IMR-90 (cell line): ENCODE data around the gene NMNAT3. TPM values are rescaled to one million over a fixed set of nuclear protein-coding genes. Genes with fewer than 3 reads are reported as not detected.

Source experiments
- ATAC-seq: fragments of 200-7000 bp; cut with Tn5 transposase; 2 replicates; pipeline ENCODE4 v1.9.1; 2020; ENCODE audit warnings: low read depth, mild to moderate bottlenecking, moderate library complexity
- BruUV-seq: library from RNA; stranded (reverse); fragments of 400-500 nt; replicated peaks from 2 replicates; lab custom pipeline; 2021; lab: Mats Ljungman, UMichigan
- CTCF ChIA-PET: fragments of 300-600 bp; formaldehyde crosslinking; extraction: SDS; loops from one replicate; lab custom pipeline; 2021; ENCODE audit warnings: antibody characterized with exemption; lab: Yijun Ruan, JAX
- POLR2A ChIA-PET: fragments of 300-600 bp; sonication (Branson Sonifier 250); formaldehyde crosslinking; loops from one replicate; lab custom pipeline; 2022; ENCODE audit warnings: antibody characterized with exemption; ENCODE audit not compliant: unreplicated experiment; lab: Charles Lee
- DNase-seq: peaks from one replicate; pipeline ENCODE4 v3.0.0; 2013
- H2AFZ ChIP-seq: replicated peaks from 2 replicates; pipeline ENCODE3; 2013; ENCODE audit warnings: low read length, mild to moderate bottlenecking; ENCODE audit not compliant: poor library complexity
- H2AK5ac ChIP-seq: 2 replicates; pipeline ENCODE4 v1.6.1; 2013; ENCODE audit warnings: low read depth, low read length, inconsistent platforms
- H2AK9ac ChIP-seq: replicated peaks from 2 replicates; pipeline ENCODE3; 2013; ENCODE audit warnings: mild to moderate bottlenecking, low read depth, low read length, moderate library complexity; ENCODE audit not compliant: poor library complexity
- H2BK120ac ChIP-seq: 2 replicates; pipeline ENCODE4 v1.6.1; 2013; ENCODE audit warnings: low read depth, low read length, inconsistent platforms
- H2BK15ac ChIP-seq: 3 replicates; pipeline ENCODE4 v1.6.1; 2013; ENCODE audit warnings: low read depth, low read length, inconsistent platforms
- H2BK20ac ChIP-seq: 2 replicates; pipeline ENCODE4 v1.6.1; 2013; ENCODE audit warnings: low read depth, mild to moderate bottlenecking, inconsistent platforms, low read length, moderate library complexity
- H2BK5ac ChIP-seq: 2 replicates; pipeline ENCODE4 v1.6.1; 2013; ENCODE audit warnings: mild to moderate bottlenecking, low read depth, low read length, inconsistent platforms; ENCODE audit not compliant: poor library complexity, severe bottlenecking
- H3K14ac ChIP-seq: replicated peaks from 2 replicates; pipeline ENCODE4 v1.6.1; 2013; ENCODE audit warnings: low read depth, low read length, inconsistent platforms
- H3K18ac ChIP-seq: 2 replicates; pipeline ENCODE4 v1.6.1; 2013; ENCODE audit warnings: low read depth, low read length, control low read depth
- H3K23ac ChIP-seq: 2 replicates; pipeline ENCODE4 v1.6.1; 2013; ENCODE audit warnings: low read depth, low read length, inconsistent platforms
- H3K27ac ChIP-seq: 2 replicates; pipeline ENCODE4 v1.5.1; 2013; ENCODE audit warnings: mild to moderate bottlenecking, control low read depth, low read length; ENCODE audit not compliant: insufficient read depth
- H3K27me3 ChIP-seq: 2 replicates; pipeline ENCODE4 v1.6.1; 2013; ENCODE audit warnings: low read length; ENCODE audit not compliant: control insufficient read depth, insufficient read depth
- H3K36me3 ChIP-seq: 2 replicates; pipeline ENCODE4 v1.6.1; 2013; ENCODE audit warnings: low read length, mixed read lengths; ENCODE audit not compliant: control insufficient read depth, insufficient read depth
- H3K4ac ChIP-seq: 2 replicates; pipeline ENCODE4 v1.6.1; 2013; ENCODE audit warnings: low read depth, low read length, inconsistent platforms
- H3K4me1 ChIP-seq: 2 replicates; pipeline ENCODE4 v1.6.1; 2013; ENCODE audit warnings: low read length, mixed read lengths; ENCODE audit not compliant: control insufficient read depth, insufficient read depth
- H3K4me2 ChIP-seq: 2 replicates; pipeline ENCODE4 v1.6.1; 2013; ENCODE audit warnings: low read depth, mild to moderate bottlenecking, control low read depth, low read length, moderate library complexity
- H3K4me3 ChIP-seq: 2 replicates; pipeline ENCODE4 v1.5.1; 2013; ENCODE audit warnings: low read depth, mild to moderate bottlenecking, control low read depth, low read length, moderate library complexity; ENCODE audit not compliant: insufficient read depth
- H3K56ac ChIP-seq: 2 replicates; pipeline ENCODE4 v1.6.1; 2013; ENCODE audit warnings: low read length, inconsistent platforms; ENCODE audit not compliant: insufficient read depth; ENCODE audit errors: extremely low read depth
- H3K79me1 ChIP-seq, 2 experiments: 2 replicates each; pipeline ENCODE4 v1.6.1; 2013; ENCODE audit warnings: low read length in 2 of 2, inconsistent platforms in 1 of 2, low read depth in 1 of 2
- H3K9ac ChIP-seq: 2 replicates; pipeline ENCODE4 v1.6.1; 2013; ENCODE audit warnings: low read depth, low read length, control low read depth
- H3K9me1 ChIP-seq: 2 replicates; pipeline ENCODE4 v1.6.1; 2013; ENCODE audit warnings: low read length, inconsistent platforms; ENCODE audit not compliant: insufficient read depth
- H3K9me3 ChIP-seq: 2 replicates; pipeline ENCODE4 v1.6.1; 2013; ENCODE audit warnings: low read length; ENCODE audit not compliant: control insufficient read depth, insufficient read depth
- H4K20me1 ChIP-seq: 2 replicates; pipeline ENCODE4 v1.6.1; 2013; ENCODE audit warnings: low read length, inconsistent platforms; ENCODE audit not compliant: insufficient read depth
- H4K5ac ChIP-seq: 2 replicates; pipeline ENCODE4 v1.6.1; 2013; ENCODE audit warnings: mild to moderate bottlenecking, low read depth, low read length, control low read depth
- H4K8ac ChIP-seq, 2 experiments: 2 replicates each; pipeline ENCODE4 v1.6.1; 2013; ENCODE audit warnings: low read depth in 2 of 2, low read length in 2 of 2, control low read depth in 1 of 2, inconsistent platforms in 1 of 2
- H4K91ac ChIP-seq: 2 replicates; pipeline ENCODE4 v1.6.1; 2013; ENCODE audit warnings: low read depth, low read length, inconsistent platforms; ENCODE audit not compliant: insufficient read depth
- BHLHE40 ChIP-seq: fragments of 150-350 bp; IDR thresholded peaks from 2 replicates; pipeline ENCODE4 v1.6.1; 2016; ENCODE audit warnings: mild to moderate bottlenecking, low read depth, low read length
- CEBPB ChIP-seq: IDR thresholded peaks from 2 replicates; pipeline ENCODE4 v1.6.1; 2012; ENCODE audit warnings: low read depth, low read length, improper control_type of control experiment
- CHD1 ChIP-seq: IDR thresholded peaks from 2 replicates; pipeline ENCODE4 v1.6.1; 2012; ENCODE audit warnings: low read depth, low read length, improper control_type of control experiment
- CTCF ChIP-seq: conservative IDR thresholded peaks from 2 replicates; pipeline ENCODE4 v1.5.1; 2012; ENCODE audit warnings: mild to moderate bottlenecking, low read depth, low read length, improper control_type of control experiment
- ELK1 ChIP-seq: fragments of 150-350 bp; IDR thresholded peaks from 2 replicates; pipeline ENCODE4 v1.6.1; 2016; ENCODE audit warnings: low read depth, mild to moderate bottlenecking, low read length, moderate library complexity, borderline replicate concordance
- FOS ChIP-seq: fragments of 150-350 bp; IDR thresholded peaks from 2 replicates; pipeline ENCODE4 v1.6.1; 2016; ENCODE audit warnings: low read depth, low read length
- MAFK ChIP-seq: IDR thresholded peaks from 2 replicates; pipeline ENCODE4 v1.6.1; 2012; ENCODE audit warnings: low read depth, low read length, improper control_type of control experiment
- MAZ ChIP-seq: IDR thresholded peaks from 2 replicates; pipeline ENCODE4 v1.6.1; 2012; ENCODE audit warnings: low read depth, mild to moderate bottlenecking, low read length, improper control_type of control experiment, moderate library complexity, borderline replicate concordance
- MXI1 ChIP-seq: IDR thresholded peaks from 2 replicates; pipeline ENCODE4 v1.6.1; 2012; ENCODE audit warnings: low read depth, mild to moderate bottlenecking, low read length, moderate library complexity, borderline replicate concordance
- NFE2L2 ChIP-seq: fragments of 150-350 bp; IDR thresholded peaks from 2 replicates; pipeline ENCODE4 v1.6.1; 2016; ENCODE audit warnings: low read depth, mild to moderate bottlenecking, low read length
- POLR2A ChIP-seq: IDR thresholded peaks from 2 replicates; pipeline ENCODE4 v1.6.1; 2012; ENCODE audit warnings: mild to moderate bottlenecking, low read depth, low read length
- RAD21 ChIP-seq: IDR thresholded peaks from 2 replicates; pipeline ENCODE4 v1.6.1; 2012; ENCODE audit warnings: low read length, improper control_type of control experiment
- RCOR1 ChIP-seq: IDR thresholded peaks from 2 replicates; pipeline ENCODE4 v1.6.1; 2012; ENCODE audit warnings: mild to moderate bottlenecking, low read length, improper control_type of control experiment; ENCODE audit not compliant: insufficient replicate concordance
- RFX5 ChIP-seq: IDR thresholded peaks from 2 replicates; pipeline ENCODE4 v1.8.0; 2012; ENCODE audit warnings: low read depth, mild to moderate bottlenecking, low read length, moderate library complexity
- SMC3 ChIP-seq: fragments of 150-350 bp; IDR thresholded peaks from 2 replicates; pipeline ENCODE4 v1.6.1; 2016; ENCODE audit warnings: low read depth, mild to moderate bottlenecking, antibody characterized with exemption, low read length, moderate library complexity
- USF2 ChIP-seq: fragments of 150-350 bp; IDR thresholded peaks from 2 replicates; pipeline ENCODE4 v1.6.1; 2017; ENCODE audit warnings: mild to moderate bottlenecking, antibody characterized with exemption, low read length, low read depth
- WGBS, 2 experiments: methylation state at CpG; one replicate each; pipeline versions ENCODE4 v1.1.5 to v1.1.7; 2013; ENCODE audit warnings: missing lambda C conversion rate in 2 of 2; ENCODE audit not compliant: insufficient read length in 1 of 2; ENCODE audit errors: extremely low coverage in 2 of 2; 5-methylcytosine and 5-hydroxymethylcytosine counted together
- dilution Hi-C: fragments of 300-500 bp; cut with HindIII; formaldehyde crosslinking; loops from one replicate; pipeline ENCODE4 v1.14.3; 2018; ENCODE audit warnings: low sequenced_read_pairs; ENCODE audit not compliant: unreplicated experiment
- in situ Hi-C: fragments of 300-500 bp; cut with MboI; formaldehyde crosslinking; loops from 3 replicates; pipeline ENCODE4 v1.14.3; 2019; ENCODE audit warnings: low sequenced_read_pairs, inconsistent platforms, mixed read lengths
- intact Hi-C: fragments of 100-400 bp; cut with micrococcal nuclease; formaldehyde crosslinking; loops from 2 replicates; pipeline ENCODE4 v1.10.0; 2022
- polyA plus RNA-seq, 3 experiments: library from polyadenylated mRNA; depleted of rRNA; stranded (reverse); fragments of >200 nt; gene quantifications; 2 replicates each; pipeline ENCODE4 v1.2.3, GENCODE V29; 2012; ENCODE audit warnings: low replicate concordance in 1 of 3
- total RNA-seq: library from RNA; depleted of rRNA; stranded (reverse); fragments of >200 nt; gene quantifications from 2 replicates; pipeline ENCODE4 v1.2.3, GENCODE V29; 2012

Gene NMNAT3
- total and polyA plus RNA-seq, 2 of the 4 experiments (the other 2 are of a cell fraction), result 0.12 to 0.36 TPM

GRCh38 chr3:139518306-139518705 is 159.5 kb downstream of the NMNAT3 start:
- Histone ChIP-seq H3K4me2 (no peak overlapping the region), H4K20me1 (no peaks in the 10 kb centered on the region), H3K18ac (no peak overlapping the region), H3K9me1 (no peaks in the 10 kb centered on the region), H3K14ac (no peak overlapping the region), H4K5ac (no peak overlapping the region), H3K9ac (no peak overlapping the region), H3K23ac (no peak overlapping the region), H2BK120ac (no peak overlapping the region), H2BK20ac (no peak overlapping the region), H3K4me3 (no peak overlapping the region), H2AK5ac (no peak overlapping the region), H3K4me1 (no peaks in the 10 kb centered on the region), H2AFZ (no peak overlapping the region), H3K27me3 (no peaks in the 10 kb centered on the region), H2AK9ac (no peak overlapping the region), H3K79me1 (no peaks in the 10 kb centered on the region), H3K36me3 (no peaks in the 10 kb centered on the region), H3K9me3 (no peaks in the 10 kb centered on the region), H3K56ac (no peak overlapping the region), H4K8ac (no peak overlapping the region), H2BK15ac (no peak overlapping the region), H3K27ac (no peak overlapping the region), H3K4ac (no peak overlapping the region), H2BK5ac (no peak overlapping the region), H4K91ac (no peak overlapping the region)
- 40% methylated on average over 1 of the region's 6 CpGs; no CpG with 5 or more reads in 1 of the 2 experiments for WGBS, 2 experiments
- in situ Hi-C loops, result no loop called here
- BruUV-seq, result no TSS peak
- intact Hi-C loops, result no loop called here
- dilution Hi-C loops, result no loop called here
- POLR2A ChIA-PET, result no interaction called here
- no peak for DNase-seq
- no peak for ATAC-seq
- CTCF ChIA-PET, result no interaction called here
- TF ChIP-seq MAFK (no peak), POLR2A (no peak), MAZ (no peak), RFX5 (no peak), RAD21 (no peak), USF2 (no peak), ELK1 (no peak), SMC3 (no peak), BHLHE40 (no peak), CTCF (no peak), CEBPB (no peak), FOS (no peak), CHD1 (no peak), RCOR1 (no peak), NFE2L2 (no peak), MXI1 (no peak)
